PFSK-1 (cell line): ENCODE data around the gene CALD1.

Source experiments
- FOXP2 ChIP-seq: optimal IDR thresholded peaks from 2 replicates; pipeline ENCODE3; 2011; ENCODE audit warnings: borderline replicate concordance, control low read depth, inconsistent platforms; ENCODE audit not compliant: insufficient read depth; ENCODE audit errors: extremely low read length, extremely low read depth
- POLR2AphosphoS5 ChIP-seq: IDR thresholded peaks from 2 replicates; pipeline ENCODE4 v1.6.1; 2012; ENCODE audit warnings: low read depth, mild to moderate bottlenecking, control low read depth, low read length, moderate library complexity
- SIN3A ChIP-seq: IDR thresholded peaks from 2 replicates; pipeline ENCODE4 v1.6.1; 2012; ENCODE audit warnings: mild to moderate bottlenecking, low read length, moderate library complexity, borderline replicate concordance; ENCODE audit not compliant: insufficient read depth
- TAF1 ChIP-seq: IDR thresholded peaks from 2 replicates; pipeline ENCODE4 v1.6.1; 2012; ENCODE audit warnings: low read length, control low read depth, borderline replicate concordance; ENCODE audit not compliant: insufficient read depth
- TF ChIP-seq, protein P1 (sequence below), 2 experiments: IDR thresholded peaks; 2 replicates each; pipeline versions ENCODE4 v1.6.1 to v1.8.0; 2011 to 2012; ENCODE audit warnings: low read depth in 2 of 2, low read length in 2 of 2, control low read depth in 1 of 2, inconsistent platforms in 1 of 2, mild to moderate bottlenecking in 1 of 2, moderate library complexity in 1 of 2; ENCODE audit not compliant: insufficient read depth in 1 of 2

DNA sequence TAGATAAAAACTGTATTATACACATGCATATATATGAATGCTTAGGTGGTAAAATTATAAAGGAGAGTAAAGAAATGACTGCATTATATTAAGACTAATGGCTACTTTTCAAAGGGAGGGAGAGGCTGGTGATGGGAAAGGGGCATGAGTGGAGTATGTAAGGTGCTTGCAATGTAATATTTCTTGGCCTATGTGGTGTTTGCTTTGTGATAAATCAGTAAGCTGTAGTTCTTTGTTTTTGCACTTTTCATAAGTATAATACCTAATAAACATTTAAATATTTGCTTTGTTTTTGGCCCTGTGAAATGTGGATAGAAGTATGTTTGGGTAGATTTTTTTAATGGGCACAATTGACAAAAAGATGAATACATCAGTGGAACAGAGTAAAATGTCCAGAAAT, 232.8 kb downstream of the CALD1 start:
- no peak for TF ChIP-seq POLR2AphosphoS5
- TF ChIP-seq TAF1, result no peak
- TF ChIP-seq, protein P1, sequence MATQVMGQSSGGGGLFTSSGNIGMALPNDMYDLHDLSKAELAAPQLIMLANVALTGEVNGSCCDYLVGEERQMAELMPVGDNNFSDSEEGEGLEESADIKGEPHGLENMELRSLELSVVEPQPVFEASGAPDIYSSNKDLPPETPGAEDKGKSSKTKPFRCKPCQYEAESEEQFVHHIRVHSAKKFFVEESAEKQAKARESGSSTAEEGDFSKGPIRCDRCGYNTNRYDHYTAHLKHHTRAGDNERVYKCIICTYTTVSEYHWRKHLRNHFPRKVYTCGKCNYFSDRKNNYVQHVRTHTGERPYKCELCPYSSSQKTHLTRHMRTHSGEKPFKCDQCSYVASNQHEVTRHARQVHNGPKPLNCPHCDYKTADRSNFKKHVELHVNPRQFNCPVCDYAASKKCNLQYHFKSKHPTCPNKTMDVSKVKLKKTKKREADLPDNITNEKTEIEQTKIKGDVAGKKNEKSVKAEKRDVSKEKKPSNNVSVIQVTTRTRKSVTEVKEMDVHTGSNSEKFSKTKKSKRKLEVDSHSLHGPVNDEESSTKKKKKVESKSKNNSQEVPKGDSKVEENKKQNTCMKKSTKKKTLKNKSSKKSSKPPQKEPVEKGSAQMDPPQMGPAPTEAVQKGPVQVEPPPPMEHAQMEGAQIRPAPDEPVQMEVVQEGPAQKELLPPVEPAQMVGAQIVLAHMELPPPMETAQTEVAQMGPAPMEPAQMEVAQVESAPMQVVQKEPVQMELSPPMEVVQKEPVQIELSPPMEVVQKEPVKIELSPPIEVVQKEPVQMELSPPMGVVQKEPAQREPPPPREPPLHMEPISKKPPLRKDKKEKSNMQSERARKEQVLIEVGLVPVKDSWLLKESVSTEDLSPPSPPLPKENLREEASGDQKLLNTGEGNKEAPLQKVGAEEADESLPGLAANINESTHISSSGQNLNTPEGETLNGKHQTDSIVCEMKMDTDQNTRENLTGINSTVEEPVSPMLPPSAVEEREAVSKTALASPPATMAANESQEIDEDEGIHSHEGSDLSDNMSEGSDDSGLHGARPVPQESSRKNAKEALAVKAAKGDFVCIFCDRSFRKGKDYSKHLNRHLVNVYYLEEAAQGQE (IDR thresholded peaks at IDR 0.05; ENCODE audit: insufficient read depth in 1 of 2, low read depth in 2 of 2, low read length in 2 of 2), result no peak
- TF ChIP-seq SIN3A, result no peak
- TF ChIP-seq FOXP2, result no peak
